ENCODE measurements around the gene TMEM202.
"Not testable (repeated sequence)": the region's sequence is repeated elsewhere in the genome, so short reads cannot be mapped to it uniquely, and the experiment has no call there.

The TMEM202 gene

GRCh38 chr15:72397796-72398588 is at the start of gene TMEM202:
TMEM202 (plus strand) TSS chr15:72398305; CDS start chr15:72398327, 22 bp downstream.
- DNase-seq: no peak

GRCh38 chr15:72353266-72353665 is 44.8 kb upstream of the TMEM202 start:
- no peak for DNase-seq

GRCh38 chr15:72354496-72354895 is 43.6 kb upstream of the TMEM202 start:
- no peak for DNase-seq

GRCh38 chr15:72358121-72358520 is 40.0 kb upstream of the TMEM202 start:
- DNase-seq: no peak

- no peak for DNase-seq
Observed at GRCh38 chr15:72358650-72359171, 39.4 kb upstream of the TMEM202 start.

- no peak for DNase-seq
Observed at GRCh38 chr15:72361176-72361575, 36.9 kb upstream of the TMEM202 start.

GRCh38 chr15:72365844-72366243 is 32.3 kb upstream of the TMEM202 start:
- DNase-seq: no peak

- DNase-seq: no peak
Observed at GRCh38 chr15:72368325-72368724, 29.8 kb upstream of the TMEM202 start.

- no peak for DNase-seq
Observed at GRCh38 chr15:72368899-72369298, 29.2 kb upstream of the TMEM202 start.

GRCh38 chr15:72369964-72370363 is 28.1 kb upstream of the TMEM202 start:
- DNase-seq: no peak

- no peak for DNase-seq
Observed at GRCh38 chr15:72372361-72372760, 25.7 kb upstream of the TMEM202 start.

- DNase-seq: no peak
Observed at GRCh38 chr15:72375501-72375845, 22.6 kb upstream of the TMEM202 start.

GRCh38 chr15:72375846-72376581 is 22.1 kb upstream of the TMEM202 start, which contains the start of gene HEXA:
HEXA (minus strand) TSS chr15:72376014; CDS start chr15:72375972, 42 bp downstream.
- peak; percentile 94 for DNase-seq

- DNase-seq: no peak
Observed at GRCh38 chr15:72377331-72377730, 20.8 kb upstream of the TMEM202 start.

GRCh38 chr15:72379106-72379505 is 19.0 kb upstream of the TMEM202 start:
- DNase-seq: not testable (repeated sequence)

GRCh38 chr15:72379856-72380430 is 18.2 kb upstream of the TMEM202 start:
- DNase-seq: no peak

GRCh38 chr15:72380743-72381142 is 17.4 kb upstream of the TMEM202 start:
- DNase-seq: no peak

- no peak for DNase-seq
Observed at GRCh38 chr15:72382146-72382545, 16.0 kb upstream of the TMEM202 start.

- no peak for DNase-seq
Observed at GRCh38 chr15:72387741-72388140, 10.4 kb upstream of the TMEM202 start.

GRCh38 chr15:72389231-72389630 is 8.9 kb upstream of the TMEM202 start:
- no peak for DNase-seq

GRCh38 chr15:72396331-72396730 is 1.8 kb upstream of the TMEM202 start:
- DNase-seq: not testable (repeated sequence)

GRCh38 chr15:72398648-72399047 is 543 bp downstream of the TMEM202 start:
- DNase-seq: no peak

- no peak for DNase-seq
Observed at GRCh38 chr15:72402726-72403125, 4.6 kb downstream of the TMEM202 start.

GRCh38 chr15:72404356-72404755 is 6.3 kb downstream of the TMEM202 start:
- no peak for DNase-seq
